GM12875 (cell line): ENCODE data around the gene GJD2.

ENCODE experiments used
- H3K4me3 ChIP-seq: one replicate; pipeline ENCODE4 v1.5.1; 2011; ENCODE audit warnings: low read depth, low read length, control low read depth
- CTCF ChIP-seq: IDR thresholded peaks from 2 replicates; pipeline ENCODE4 v1.5.1; 2011; ENCODE audit warnings: low read depth, mild to moderate bottlenecking, control low read depth, inconsistent platforms, low read length, moderate library complexity, borderline replicate concordance; ENCODE audit not compliant: insufficient read depth

Gene GJD2

GRCh38 chr15:34713635-34714034, 41.2 kb downstream of the GJD2 start:
- no peak overlapping the region for H3K4me3 ChIP-seq
- no peak for TF ChIP-seq CTCF

- TF ChIP-seq CTCF = no peak
- no peak overlapping the region for H3K4me3 ChIP-seq
These were observed 44.9 kb downstream of the GJD2 start for GRCh38 chr15:34709866-34710265.

GRCh38 chr15:34708422-34708821, 46.4 kb downstream of the GJD2 start:
- H3K4me3 ChIP-seq = no peak overlapping the region
- TF ChIP-seq CTCF = peak; percentile 62

- no peak for TF ChIP-seq CTCF
- no peak overlapping the region for H3K4me3 ChIP-seq
These were observed 53.3 kb downstream of the GJD2 start for GRCh38 chr15:34701536-34701935.
